Islet of Langerhans (tissue), 1 donor: Measurements from ENCODE around the gene XRCC5.
"Not testable (repeated sequence)": the region's sequence is repeated elsewhere in the genome, so short reads cannot be mapped to it uniquely, and the experiment has no call there.

Experiments used
- FAIRE-seq: peaks from one replicate; lab custom pipeline; 2011; peaks lifted over from hg19 to GRCh38; lab: Jason Lieb, UNC

The XRCC5 gene

GRCh38 chr2:216202626-216203250 is 93.6 kb downstream of the XRCC5 start:
- no peak for FAIRE-seq

DNA sequence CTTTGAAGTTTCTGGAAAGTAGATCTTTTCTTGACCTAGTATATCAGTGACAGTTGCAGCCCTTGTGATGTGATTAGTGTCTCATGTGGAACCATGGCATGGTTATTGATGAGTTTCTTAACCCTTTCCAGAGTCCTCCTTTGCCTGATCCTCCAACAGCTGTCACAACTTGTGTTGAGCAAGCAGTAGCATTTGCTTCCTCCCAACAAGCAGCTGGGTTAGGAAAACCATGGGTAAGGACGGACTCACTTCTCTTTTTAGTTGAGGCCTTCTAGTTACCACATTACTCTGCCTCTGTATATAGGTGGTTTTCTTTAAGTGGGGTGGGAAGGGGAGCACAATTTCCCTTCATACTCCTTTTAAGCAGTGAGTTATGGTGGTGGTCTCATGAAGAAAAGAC is 96.3 kb downstream of the XRCC5 start:
- no peak for FAIRE-seq

GRCh38 chr2:216206041-216206703 is 97.0 kb downstream of the XRCC5 start:
- no peak for FAIRE-seq

DNA sequence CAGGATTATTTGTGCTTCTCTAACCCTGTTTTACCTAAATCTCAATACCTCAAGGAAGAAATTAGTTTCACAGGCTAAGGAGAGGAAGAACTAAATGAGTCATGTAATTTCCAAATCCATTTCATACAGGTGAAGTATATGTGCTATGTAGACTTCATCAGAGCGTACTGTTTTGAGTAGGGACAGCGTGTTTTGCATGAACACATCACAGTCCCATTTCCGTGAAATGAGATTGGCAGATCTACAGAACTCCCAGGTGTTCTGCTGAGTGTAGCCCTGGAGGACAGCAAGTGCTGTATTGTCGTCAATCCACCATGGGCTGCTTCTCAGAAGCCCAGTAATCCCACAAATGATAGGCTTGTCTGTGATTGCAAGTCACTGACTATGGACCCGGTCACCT is 97.7 kb downstream of the XRCC5 start:
- FAIRE-seq, result no peak

DNA sequence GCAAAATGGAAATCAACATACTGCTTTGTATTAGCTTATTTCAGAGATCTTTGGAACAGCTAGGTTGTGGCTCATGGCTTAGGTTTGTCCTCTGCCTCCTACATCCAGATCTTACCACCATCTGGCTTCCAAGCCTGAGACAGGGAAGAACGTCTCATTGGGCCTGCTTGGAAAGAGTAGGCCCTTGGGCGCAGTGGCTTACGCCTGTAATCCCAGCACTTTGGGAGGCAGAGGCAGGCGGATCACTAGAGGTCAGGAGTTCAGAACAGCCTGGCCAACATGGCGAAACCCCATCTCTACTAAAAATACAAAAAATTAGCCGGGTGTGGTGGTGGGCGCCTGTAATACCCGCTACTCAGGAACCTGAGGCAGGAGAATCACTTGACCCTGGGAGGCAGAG is 99.5 kb downstream of the XRCC5 start:
- FAIRE-seq, result not testable (repeated sequence)

- no peak for FAIRE-seq
Measured at GRCh38 chr2:216210701-216211540, 101.8 kb downstream of the XRCC5 start.

GRCh38 chr2:216211614-216212145 is 102.5 kb downstream of the XRCC5 start:
- no peak for FAIRE-seq

DNA sequence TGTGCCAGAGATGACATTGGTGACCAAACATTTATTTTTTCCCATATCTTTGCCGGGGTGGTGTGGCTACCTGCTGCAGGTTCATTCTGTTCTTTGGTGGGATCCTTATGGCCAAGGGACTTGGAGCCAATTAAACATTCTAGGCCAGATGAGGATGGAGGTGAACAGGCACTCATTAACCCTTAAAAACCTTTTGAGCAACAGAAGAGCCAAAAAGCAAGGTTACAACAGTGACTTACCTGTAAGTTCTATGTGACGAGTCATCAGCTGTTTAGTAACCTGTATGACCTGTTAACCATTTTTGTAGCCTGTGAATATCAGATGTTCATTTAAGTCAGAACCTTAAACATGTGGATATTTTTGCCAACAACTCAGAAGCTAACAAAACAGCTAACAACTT is 105.6 kb downstream of the XRCC5 start:
- no peak for FAIRE-seq

GRCh38 chr2:216215658-216216390 is 106.7 kb downstream of the XRCC5 start:
- FAIRE-seq, result no peak

GRCh38 chr2:216216951-216217903 is 108.1 kb downstream of the XRCC5 start:
- no peak for FAIRE-seq

- FAIRE-seq, result no peak
Measured at GRCh38 chr2:216217904-216218260, 108.7 kb downstream of the XRCC5 start.

DNA sequence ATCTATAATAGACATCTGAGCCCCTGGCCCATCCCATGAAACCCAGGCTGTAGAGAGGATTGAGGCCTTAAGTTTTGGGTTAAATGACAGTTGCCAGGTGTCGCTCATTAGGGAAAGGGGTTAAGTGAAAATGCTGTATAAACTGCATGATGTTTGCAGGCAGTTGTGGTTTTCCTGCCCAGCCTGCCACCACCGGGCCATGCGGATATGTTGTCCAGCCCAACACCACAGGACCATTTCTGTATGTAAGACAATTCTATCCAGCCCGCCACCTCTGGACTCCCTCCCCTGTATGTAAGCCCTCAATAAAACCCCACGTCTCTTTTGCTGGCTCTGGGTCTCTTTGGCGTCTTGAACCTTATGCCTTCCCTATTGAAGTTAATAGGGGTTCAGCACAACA is 110.7 kb downstream of the XRCC5 start:
- no peak for FAIRE-seq

GRCh38 chr2:216220976-216221375 is 111.8 kb downstream of the XRCC5 start:
- FAIRE-seq, result no peak

- FAIRE-seq, result no peak
Measured at GRCh38 chr2:216221811-216222210, 112.7 kb downstream of the XRCC5 start.

GRCh38 chr2:216222650-216223352 is 113.7 kb downstream of the XRCC5 start:
- FAIRE-seq, result no peak

DNA sequence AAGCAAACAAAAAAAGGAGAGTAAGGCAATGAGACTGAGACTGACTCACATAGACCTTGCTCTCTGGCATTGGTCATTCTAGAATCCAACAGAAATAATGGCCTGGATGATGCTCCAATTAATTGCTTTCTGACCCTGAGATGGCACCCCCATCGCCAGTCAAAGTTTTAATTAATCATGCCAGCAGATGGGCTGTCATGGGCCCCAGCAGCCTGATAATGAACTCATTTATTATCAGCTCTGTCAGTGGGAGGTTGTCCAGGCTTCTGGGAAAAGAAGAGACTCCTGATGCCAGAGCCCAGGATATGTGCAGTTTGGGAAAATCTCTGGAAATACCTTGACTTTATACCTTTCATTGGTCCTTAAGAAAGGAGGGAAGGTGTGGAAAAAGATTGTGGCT is 115.2 kb downstream of the XRCC5 start:
- FAIRE-seq, result no peak

- FAIRE-seq, result no peak
Measured at GRCh38 chr2:216229277-216229914, 120.2 kb downstream of the XRCC5 start.

DNA sequence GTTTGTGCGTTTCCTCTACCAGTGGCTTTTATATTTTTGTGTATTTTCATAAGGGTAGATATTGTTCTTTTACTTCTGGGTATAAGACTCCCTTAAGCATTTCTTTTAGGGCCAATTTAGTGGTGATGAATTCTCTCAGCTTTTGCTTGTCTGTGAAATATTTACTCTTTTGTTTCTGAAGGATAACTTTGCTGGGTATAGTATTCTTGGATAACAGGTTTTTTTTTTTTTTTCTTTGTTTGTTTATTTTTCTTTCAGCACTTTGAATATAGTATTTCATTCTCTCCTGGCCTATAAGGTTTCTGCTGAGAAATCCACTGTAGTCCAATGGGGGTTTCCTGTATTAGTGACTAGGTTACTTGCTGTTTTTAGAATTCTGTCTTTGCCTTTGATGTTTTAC is 122.7 kb downstream of the XRCC5 start:
- FAIRE-seq, result no peak

DNA sequence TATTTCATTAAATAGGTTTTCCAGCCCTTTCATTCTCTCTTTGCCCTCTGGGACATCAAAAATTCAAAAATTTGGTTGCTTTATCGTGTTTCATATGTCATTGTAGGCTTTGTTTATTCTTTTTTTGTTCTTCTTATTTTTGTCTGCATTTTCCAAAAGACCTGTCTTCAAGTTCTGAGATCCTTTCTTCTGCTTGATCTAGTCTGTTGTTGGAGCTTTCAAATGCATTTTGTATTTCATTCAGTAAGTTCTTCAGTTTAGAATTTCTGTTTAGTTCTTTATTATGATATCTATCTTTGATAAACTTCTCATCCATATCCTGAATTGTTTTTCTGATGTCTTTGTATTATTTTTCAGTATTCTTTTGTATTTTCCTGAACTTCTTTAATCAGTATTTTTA is 123.6 kb downstream of the XRCC5 start:
- FAIRE-seq, result no peak
